Loucy (cell line): Measurements from ENCODE around the gene MDFI.

Experiments used
- H2AFZ ChIP-seq: fragments of 200-600 bp; sonication (generic); 2 replicates; pipeline ENCODE4 v1.6.0; 2016; ENCODE audit warnings: antibody characterized with exemption, mild to moderate bottlenecking, low read length, moderate library complexity
- H3F3A ChIP-seq: fragments of 200-600 bp; 2 replicates; pipeline ENCODE4 v1.6.0; 2016; ENCODE audit warnings: antibody characterized with exemption, low read depth, mild to moderate bottlenecking
- H3K27me3 ChIP-seq: fragments of 200-600 bp; sonication (generic); 2 replicates; pipeline ENCODE4 v1.6.1; 2014; ENCODE audit warnings: low read length, mild to moderate bottlenecking; ENCODE audit not compliant: insufficient read depth, poor library complexity, severe bottlenecking
- H3K36me3 ChIP-seq: fragments of 200-600 bp; sonication (generic); 2 replicates; pipeline ENCODE4 v1.6.1; 2016; ENCODE audit warnings: low read length; ENCODE audit not compliant: insufficient read depth
- H3K4me1 ChIP-seq: fragments of 200-600 bp; sonication (generic); 2 replicates; pipeline ENCODE4 v1.5.1; 2014; ENCODE audit warnings: low read length, mild to moderate bottlenecking; ENCODE audit not compliant: insufficient read depth, poor library complexity, severe bottlenecking
- H3K4me2 ChIP-seq: fragments of 200-600 bp; sonication (generic); 2 replicates; pipeline ENCODE4 v1.6.0; 2014; ENCODE audit warnings: antibody characterized with exemption, low read length, low read depth, mild to moderate bottlenecking; ENCODE audit not compliant: poor library complexity, severe bottlenecking
- H3K4me3 ChIP-seq: fragments of 200-600 bp; sonication (generic); 2 replicates; pipeline ENCODE4 v1.5.1; 2014; ENCODE audit warnings: low read length, mild to moderate bottlenecking, mixed read lengths; ENCODE audit not compliant: poor library complexity, severe bottlenecking
- H3K79me2 ChIP-seq: fragments of 200-600 bp; sonication (generic); 2 replicates; pipeline ENCODE4 v1.6.1; 2014; ENCODE audit warnings: low read length; ENCODE audit not compliant: insufficient read depth
- H3K9ac ChIP-seq: fragments of 200-600 bp; sonication (generic); 2 replicates; pipeline ENCODE4 v1.6.0; 2014; ENCODE audit warnings: mild to moderate bottlenecking, low read depth, low read length, moderate library complexity; ENCODE audit not compliant: poor library complexity, severe bottlenecking
- H3K9me2 ChIP-seq: fragments of 200-600 bp; sonication (generic); replicated peaks from 2 replicates; pipeline ENCODE4 v1.6.1; 2016; ENCODE audit warnings: low read depth, low read length, mixed read lengths
- H3K9me3 ChIP-seq: fragments of 200-600 bp; sonication (generic); 2 replicates; pipeline ENCODE4 v1.6.1; 2014; ENCODE audit warnings: mild to moderate bottlenecking, antibody characterized with exemption, low read length, low read depth; ENCODE audit not compliant: insufficient read depth
- H4K20me1 ChIP-seq: fragments of 200-600 bp; sonication (generic); 2 replicates; pipeline ENCODE4 v1.6.0; 2014; ENCODE audit warnings: antibody characterized with exemption, low read length, mild to moderate bottlenecking; ENCODE audit not compliant: insufficient read depth, poor library complexity, severe bottlenecking
- EZH2phosphoT487 ChIP-seq: fragments of 200-600 bp; IDR thresholded peaks from 2 replicates; pipeline ENCODE4 v1.6.1; 2018; ENCODE audit warnings: antibody characterized with exemption, mild to moderate bottlenecking, moderate library complexity, borderline replicate concordance
- TF ChIP-seq, protein P1 (sequence below): fragments of 200-600 bp; sonication (generic); conservative IDR thresholded peaks from 2 replicates; pipeline ENCODE4 v1.5.1; 2014; ENCODE audit warnings: mild to moderate bottlenecking, antibody characterized with exemption, low read length

The MDFI gene

DNA sequence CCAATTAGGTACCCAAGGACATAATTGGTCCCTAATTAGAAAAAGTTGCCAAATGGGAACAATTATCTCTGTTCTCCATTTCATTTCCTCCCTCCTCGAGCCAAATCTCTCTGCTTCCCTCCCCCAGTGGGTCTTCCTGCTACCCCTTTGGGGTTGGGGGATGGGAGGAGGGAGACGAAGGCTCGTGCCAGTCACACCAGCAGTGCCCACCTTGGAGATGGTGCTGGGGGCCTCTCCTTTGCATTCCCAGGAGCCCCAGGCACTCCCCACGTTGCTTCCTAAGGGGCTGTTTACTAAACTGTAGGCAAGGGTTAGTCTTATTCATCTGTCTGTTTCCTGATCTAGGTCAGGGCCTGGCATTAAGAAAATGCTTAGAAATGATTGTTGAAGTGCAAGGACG lies 33.1 kb downstream of the MDFI start:
- no peak overlapping the region for H2AFZ ChIP-seq

DNA sequence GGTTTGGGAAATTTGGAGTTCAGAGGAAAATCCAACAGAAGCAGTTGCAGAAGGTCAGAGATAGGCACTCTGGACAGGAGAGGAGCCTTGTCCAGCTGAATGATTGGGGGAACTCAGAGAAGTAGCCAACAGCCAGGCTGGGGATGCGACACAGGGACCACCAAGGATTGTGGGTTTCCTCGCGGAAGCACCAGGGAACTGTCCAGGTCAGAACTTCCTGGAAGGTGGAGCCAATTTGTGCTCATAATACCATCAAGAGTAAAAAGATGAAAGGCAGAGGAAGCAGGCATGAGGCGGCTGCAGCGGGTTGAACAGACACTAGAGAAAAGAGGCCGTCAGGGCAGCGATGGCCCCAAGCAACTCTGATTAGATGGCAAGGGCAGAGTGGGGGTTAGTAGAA lies 33.7 kb downstream of the MDFI start:
- H3K27me3 ChIP-seq, result no peaks in the 10 kb centered on the region
- H3K4me3 ChIP-seq, result no peak overlapping the region

More for the DNA sequence above, 33.1 kb downstream of the MDFI start:
- Histone ChIP-seq H3K36me3 (no peaks in the 10 kb centered on the region), H3F3A (no peaks in the 10 kb centered on the region), H3K27me3 (no peaks in the 10 kb centered on the region), H3K4me2 (no peak overlapping the region), H3K79me2 (no peaks in the 10 kb centered on the region), H3K9me3 (no peaks in the 10 kb centered on the region), H3K4me3 (no peak overlapping the region), H4K20me1 (no peaks in the 10 kb centered on the region), H3K9ac (no peak overlapping the region), H3K9me2 (no peaks in the 10 kb centered on the region), H3K4me1 (peaks cover 10% of the 10 kb centered on the region)
- TF ChIP-seq EZH2phosphoT487, result no peak
- TF ChIP-seq, protein P1, sequence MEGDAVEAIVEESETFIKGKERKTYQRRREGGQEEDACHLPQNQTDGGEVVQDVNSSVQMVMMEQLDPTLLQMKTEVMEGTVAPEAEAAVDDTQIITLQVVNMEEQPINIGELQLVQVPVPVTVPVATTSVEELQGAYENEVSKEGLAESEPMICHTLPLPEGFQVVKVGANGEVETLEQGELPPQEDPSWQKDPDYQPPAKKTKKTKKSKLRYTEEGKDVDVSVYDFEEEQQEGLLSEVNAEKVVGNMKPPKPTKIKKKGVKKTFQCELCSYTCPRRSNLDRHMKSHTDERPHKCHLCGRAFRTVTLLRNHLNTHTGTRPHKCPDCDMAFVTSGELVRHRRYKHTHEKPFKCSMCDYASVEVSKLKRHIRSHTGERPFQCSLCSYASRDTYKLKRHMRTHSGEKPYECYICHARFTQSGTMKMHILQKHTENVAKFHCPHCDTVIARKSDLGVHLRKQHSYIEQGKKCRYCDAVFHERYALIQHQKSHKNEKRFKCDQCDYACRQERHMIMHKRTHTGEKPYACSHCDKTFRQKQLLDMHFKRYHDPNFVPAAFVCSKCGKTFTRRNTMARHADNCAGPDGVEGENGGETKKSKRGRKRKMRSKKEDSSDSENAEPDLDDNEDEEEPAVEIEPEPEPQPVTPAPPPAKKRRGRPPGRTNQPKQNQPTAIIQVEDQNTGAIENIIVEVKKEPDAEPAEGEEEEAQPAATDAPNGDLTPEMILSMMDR, result no peak

DNA sequence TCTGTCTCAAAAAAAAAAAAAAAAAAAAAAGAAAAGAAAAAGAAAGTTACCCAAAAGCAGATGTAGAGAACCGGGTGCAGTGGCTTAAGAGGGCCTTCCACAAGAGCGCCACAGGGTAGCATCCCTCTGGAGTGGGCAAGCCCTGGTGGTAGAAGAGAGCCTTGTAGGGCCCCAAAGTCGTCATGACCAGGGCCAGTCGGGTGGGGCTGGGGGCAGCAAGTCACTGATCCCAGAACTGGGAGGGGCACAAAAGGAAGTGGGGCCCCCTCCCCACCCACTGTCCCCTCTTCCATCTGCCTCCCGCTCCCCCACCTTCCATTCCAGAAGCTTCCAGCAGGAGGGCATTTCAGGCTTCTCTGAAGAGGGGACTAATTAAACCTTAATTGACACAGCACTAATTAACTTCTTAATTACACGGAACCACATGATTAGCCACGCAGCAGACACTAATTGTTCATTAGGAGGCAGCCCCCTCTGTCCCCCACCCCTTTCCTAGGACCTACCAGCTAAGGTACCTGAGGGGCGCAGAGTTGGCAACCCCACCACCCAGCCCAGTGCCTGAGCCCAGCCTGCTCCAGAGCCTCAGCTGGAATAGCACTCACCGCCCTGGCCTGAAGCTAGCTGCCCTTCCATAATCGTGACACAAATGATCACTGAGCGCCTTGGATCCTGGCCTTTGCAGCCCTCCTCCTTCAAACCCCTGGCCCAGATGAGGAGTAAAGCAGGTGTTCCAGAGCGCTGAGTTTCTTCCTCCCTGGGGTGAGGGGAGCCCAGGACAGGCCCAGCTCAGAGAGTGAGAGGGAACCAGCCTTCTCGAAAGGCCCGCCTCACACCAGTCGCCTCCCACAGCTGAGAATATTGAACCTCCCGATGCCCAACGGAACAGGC lies 34.8 kb downstream of the MDFI start:
- Histone ChIP-seq H3K9ac (no peak overlapping the region), H3K4me2 (no peak overlapping the region), H3K36me3 (no peaks in the 10 kb centered on the region), H4K20me1 (no peaks in the 10 kb centered on the region), H2AFZ (no peak overlapping the region), H3K79me2 (no peaks in the 10 kb centered on the region), H3K4me1 (peaks cover 10% of the 10 kb centered on the region), H3K27me3 (no peaks in the 10 kb centered on the region), H3K9me2 (no peaks in the 10 kb centered on the region), H3K9me3 (no peaks in the 10 kb centered on the region), H3K4me3 (no peak overlapping the region), H3F3A (no peaks in the 10 kb centered on the region)
- no peak for TF ChIP-seq EZH2phosphoT487
- TF ChIP-seq, protein P1, result no peak

More for the DNA sequence above, 33.7 kb downstream of the MDFI start:
- H4K20me1 ChIP-seq, result no peaks in the 10 kb centered on the region
- H2AFZ ChIP-seq, result no peak overlapping the region
- no peak overlapping the region for H3K9ac ChIP-seq
- no peaks in the 10 kb centered on the region for H3K79me2 ChIP-seq
- no peaks in the 10 kb centered on the region for H3F3A ChIP-seq
- TF ChIP-seq, protein P1, result no peak
- no peak for TF ChIP-seq EZH2phosphoT487
- no peak overlapping the region for H3K4me2 ChIP-seq
- H3K9me3 ChIP-seq, result no peaks in the 10 kb centered on the region
- peaks cover 10% of the 10 kb centered on the region for H3K4me1 ChIP-seq
- H3K9me2 ChIP-seq, result no peaks in the 10 kb centered on the region
- no peaks in the 10 kb centered on the region for H3K36me3 ChIP-seq
